HG03571 (cell line): ENCODE measurements around the gene KLHL12.

Source experiments
- ATAC-seq: cut with Tn5 transposase; IDR thresholded peaks from one replicate; pipeline ENCODE4 v1.9.1; 2021; ENCODE audit not compliant: unreplicated experiment

KLHL12 gene

DNA sequence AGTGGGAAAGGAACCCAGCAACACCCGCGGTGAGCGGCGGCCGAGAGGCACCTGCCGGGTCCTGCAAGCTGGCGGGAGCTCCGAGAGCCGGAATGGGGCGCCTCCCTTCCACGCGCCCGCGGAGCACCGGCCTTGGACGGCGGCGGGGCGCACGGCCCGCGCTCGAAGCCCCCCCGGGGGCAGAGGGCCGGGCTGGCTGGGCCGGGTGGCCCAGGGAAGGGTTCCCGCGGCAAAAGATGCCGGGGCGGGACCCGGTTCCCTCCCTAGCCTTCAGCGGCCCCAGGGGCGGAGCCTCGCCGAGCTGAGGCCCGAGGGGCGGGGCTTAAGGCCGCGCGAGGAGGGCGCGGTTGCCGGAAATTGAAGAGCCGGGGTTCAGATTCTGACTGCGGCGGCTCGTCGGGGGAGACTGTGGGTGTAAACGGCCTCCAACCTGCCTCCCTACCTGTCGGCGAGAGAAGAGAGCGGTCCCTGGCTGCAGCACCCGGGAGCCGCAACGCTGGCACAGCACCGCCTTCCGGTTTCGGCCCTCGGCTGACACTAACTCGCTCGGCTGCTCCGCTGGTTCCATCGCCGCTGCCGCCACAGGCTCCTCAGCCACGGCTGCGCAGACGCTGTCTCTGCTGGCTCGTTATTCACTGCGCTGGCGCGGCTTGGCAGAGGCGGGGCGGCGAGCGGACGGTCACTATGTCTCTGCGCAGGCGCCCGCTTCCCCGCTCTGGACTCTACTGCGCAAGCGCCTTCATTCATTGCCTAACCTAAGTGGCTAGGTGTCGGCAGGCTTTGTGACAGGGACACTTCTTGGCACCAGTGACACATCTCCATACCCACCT, 38.3 kb downstream of the KLHL12 start, which contains the start of gene RABIF:
RABIF (minus strand) TSS at position 619 of the 830 bp plus-strand sequence; CDS start at position 568, 51 bp downstream.
- ATAC-seq = peak; percentile 88

GRCh38 chr1:202888221-202888530, 38.9 kb downstream of the KLHL12 start:
- no peak for ATAC-seq

DNA sequence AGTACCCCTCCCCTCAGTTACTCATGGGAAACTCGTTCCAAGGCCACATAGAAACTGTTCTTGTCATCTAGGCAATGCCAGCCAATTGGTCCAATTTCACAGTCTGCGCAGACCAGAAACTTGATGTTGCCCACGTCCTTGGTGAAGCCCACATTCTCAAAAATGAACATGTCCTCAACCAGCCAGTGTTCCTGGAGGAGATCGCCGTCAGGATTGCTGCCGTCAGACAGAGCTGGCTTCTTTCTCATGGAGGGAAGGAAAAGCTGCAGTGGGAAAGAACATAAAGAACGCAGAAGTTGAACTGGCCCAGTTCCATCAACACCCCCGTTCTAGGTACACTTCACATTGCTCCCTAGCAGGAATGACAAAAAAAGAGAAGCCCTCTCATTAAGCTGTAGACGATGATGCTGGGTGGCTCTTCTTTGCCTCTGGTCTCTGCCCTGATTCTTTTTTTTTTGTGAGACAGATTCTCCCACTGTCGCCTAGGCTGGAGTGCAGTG, 46.0 kb downstream of the KLHL12 start:
- no peak for ATAC-seq

GRCh38 chr1:202880062-202880461, 47.0 kb downstream of the KLHL12 start:
- ATAC-seq = no peak

- ATAC-seq = no peak
Measured at GRCh38 chr1:202879128-202879527, 47.9 kb downstream of the KLHL12 start.

- no peak for ATAC-seq
Measured at GRCh38 chr1:202873026-202873425, 54.0 kb downstream of the KLHL12 start.

GRCh38 chr1:202871367-202871766, 55.7 kb downstream of the KLHL12 start:
- ATAC-seq = no peak

- no peak for ATAC-seq
Measured at GRCh38 chr1:202862679-202863560, 64.1 kb downstream of the KLHL12 start.

DNA sequence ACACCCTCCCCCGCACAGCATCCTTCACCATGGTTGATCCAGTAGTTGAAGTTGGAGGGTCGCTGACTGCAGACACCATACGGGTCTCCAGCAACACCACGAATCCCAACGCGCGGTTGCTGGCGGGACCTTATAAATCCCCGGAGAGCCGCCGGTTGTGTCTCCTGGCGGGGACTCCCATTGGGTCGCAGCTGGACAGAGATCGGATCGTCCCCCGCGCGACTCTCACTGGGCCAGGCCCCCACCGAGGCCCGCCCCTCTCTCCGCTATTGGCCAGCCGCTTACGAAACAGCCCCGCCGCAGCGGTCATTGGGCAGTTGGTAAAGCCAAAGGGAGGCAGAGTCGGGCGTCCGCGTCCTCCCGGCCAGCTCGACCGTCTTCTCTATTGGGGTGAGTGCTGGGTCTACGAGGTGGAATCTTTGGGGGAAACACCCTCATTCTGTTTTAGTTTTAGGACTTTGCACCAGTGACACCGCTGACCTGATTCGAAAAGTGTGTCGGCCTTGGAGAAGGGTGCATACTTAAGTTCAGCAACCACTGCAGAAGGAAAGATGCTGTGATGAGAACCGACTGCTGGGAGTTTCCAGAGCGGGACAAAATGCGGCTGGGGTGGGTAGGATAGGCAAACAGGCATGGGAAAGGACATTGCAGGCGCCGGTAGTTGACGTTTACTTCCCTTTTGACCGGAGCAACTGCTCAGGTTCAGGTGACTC, 65.5 kb downstream of the KLHL12 start:
- peak; percentile 73 for ATAC-seq

DNA sequence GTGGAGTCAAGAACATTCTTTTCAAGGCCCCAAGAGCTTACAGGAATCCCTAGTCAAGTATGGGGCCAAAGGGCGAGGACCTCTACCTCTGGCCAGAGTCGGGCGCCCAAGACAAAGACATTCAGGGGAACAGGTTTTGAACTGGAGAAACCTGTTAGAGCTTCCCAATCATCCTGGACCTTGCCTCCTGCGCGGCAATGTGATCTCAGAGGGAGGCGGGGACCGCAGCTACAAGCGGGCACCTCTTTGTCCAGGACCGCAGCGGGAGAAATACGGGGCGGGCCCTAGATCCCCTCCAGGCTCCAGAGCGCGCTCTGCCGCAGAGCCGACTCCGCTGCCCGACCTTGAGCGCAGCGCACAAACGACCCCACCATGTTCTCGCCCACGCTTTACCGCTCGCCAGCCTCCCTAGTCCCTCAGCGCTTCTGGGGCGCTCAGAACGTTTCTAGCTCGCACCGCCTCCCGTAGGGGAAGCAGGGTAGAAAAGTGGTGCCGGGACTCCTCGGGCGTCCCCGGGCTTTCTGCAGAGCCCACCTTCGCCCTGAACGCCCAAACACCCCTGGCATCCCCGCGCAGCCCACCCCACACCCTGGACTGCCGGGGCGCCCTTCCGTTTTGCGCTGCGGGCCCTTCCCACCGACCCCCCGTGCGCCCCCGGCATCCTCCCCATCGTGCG, 66.2 kb downstream of the KLHL12 start:
- ATAC-seq = no peak

DNA sequence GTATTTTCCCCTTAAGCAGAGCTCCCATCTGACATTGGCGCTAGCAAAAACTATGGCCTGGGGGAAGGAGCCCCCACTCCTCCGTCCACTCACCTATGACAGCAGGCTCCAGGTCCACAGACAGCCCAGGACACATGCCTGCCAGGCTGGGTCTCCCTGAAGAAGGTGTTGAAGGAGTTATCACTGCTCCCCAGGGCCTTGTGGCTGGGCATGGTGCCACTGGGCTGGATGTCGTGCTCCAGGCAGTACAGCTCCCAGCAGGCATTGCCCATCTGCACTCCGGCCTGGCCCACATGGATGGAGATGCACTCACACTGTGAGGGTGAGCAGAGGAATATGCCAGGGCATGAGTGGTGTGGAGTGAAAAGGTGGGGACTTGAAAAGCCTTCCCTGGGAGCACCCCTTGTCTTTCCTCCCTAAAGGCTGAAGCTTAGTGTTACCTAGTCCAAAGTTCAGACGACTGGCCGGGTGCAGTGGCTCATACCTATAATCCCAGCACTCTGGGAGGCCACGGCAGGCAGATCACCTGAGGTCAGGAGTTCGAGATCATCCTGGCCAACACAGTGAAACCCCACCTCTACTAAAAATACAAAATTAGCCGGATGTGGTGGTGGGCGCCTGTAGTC, 68.1 kb downstream of the KLHL12 start:
- ATAC-seq = no peak

DNA sequence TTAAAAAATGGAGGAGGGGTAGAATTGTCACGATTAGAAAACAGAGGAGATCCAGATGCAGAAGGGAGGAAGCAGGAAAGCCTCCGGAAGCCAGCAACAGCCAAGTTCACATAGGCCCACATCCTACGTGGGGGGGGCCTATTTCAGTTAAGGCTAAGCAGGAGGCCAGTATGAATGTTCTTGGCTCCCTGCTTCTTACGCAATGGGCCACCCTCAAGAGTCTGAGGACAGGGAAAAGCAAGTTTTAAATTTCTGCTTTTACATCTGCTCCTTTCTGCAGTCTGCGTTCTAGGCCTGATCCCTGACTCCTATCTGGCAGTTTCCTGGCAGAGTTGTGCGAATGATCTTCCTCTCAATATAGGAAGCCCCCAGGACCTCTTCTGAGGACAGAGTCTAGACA, 68.7 kb downstream of the KLHL12 start:
- ATAC-seq = no peak

GRCh38 chr1:202857136-202857610, 69.9 kb downstream of the KLHL12 start:
- no peak for ATAC-seq

- ATAC-seq = no peak
Measured at GRCh38 chr1:202856014-202856413, 71.0 kb downstream of the KLHL12 start.

GRCh38 chr1:202854787-202855186, 72.2 kb downstream of the KLHL12 start:
- no peak for ATAC-seq

DNA sequence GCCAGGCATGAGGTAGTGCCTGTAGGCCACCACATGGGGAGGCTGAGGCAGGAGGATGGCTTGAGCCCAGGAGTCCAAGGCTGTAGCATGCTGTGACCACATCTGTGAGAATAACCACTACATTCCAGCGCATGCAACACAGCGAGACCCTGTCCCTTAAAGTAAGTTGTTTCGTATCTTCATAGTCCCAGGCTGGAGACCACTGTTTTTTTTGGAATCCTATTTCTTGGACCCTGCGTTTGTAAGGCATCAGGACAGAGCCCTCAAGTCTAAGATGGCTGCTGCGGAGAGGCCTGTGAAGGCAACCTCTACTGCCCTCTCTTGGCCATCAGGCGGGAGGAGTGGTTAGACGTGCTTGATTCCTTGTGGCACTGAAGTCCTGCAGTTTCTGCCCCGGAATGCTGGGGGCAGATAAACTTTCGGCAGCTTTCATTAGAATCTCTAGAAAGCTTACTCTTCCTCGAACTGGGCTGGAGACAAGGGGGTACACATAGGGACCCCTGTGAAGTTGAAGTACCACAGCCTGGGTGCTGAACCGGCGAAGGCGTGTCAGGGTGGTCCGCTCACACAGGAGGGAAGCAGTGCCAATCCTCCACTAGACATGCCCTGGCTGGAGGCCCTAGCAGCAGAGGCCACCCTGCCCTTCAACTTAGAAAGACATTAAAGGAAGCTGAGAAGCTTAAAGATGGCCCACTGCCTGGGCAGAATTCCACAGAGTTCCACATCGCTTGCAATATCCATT, 74.7 kb downstream of the KLHL12 start:
- no peak for ATAC-seq

DNA sequence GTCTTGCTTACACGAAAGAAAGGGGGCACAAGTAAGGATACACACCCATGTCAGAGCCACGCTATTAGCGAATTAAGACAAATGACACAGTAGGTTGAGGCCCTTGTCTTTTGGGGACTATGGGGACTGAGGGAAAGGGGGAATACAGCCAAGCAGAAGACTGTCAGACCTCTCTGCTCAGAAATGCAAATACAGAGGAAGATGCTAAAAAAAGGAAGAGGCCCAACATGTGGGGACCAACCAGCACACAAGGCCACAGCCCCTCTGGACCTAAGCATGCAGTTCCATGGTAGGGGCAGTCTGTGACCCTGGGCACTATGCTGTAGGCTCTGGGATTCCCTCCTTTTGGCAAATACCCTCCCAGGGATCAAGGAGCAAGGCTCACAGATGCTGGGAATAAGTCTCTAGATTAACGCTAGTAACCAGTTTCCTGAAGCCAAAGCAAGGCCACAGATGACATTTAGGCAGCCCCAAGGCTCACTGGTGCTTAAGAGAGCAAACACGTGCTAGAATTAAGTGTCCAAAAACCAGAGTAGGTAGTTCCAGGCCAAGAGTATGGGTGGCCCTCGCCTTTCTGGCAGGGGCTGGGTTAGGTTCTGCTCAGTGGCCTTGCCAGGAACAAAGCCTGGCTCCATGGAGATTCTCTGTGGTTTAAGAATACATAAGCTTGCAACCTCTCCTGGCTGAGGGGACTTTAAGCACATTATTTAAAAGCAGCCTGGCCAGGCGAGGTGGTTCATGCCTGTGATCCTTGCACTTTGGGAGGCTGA, 76.3 kb downstream of the KLHL12 start:
- no peak for ATAC-seq

DNA sequence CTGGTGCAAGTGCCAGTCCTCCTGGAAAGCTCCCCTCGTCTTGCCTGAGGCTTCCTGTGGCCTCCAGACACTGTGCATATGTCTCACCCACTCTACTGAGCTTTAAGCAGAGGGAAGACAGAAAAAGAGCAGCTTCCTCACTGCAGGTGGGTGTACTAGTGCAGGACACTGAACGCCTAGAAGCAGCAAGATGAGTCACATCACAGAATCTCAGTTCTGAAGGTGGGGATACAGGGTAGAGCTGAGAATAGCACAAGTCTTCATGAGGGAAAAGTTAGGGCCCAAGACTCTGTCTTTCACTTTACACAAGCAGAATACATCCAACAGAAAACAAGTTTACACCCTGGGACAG, 78.9 kb downstream of the KLHL12 start:
- ATAC-seq = no peak

DNA sequence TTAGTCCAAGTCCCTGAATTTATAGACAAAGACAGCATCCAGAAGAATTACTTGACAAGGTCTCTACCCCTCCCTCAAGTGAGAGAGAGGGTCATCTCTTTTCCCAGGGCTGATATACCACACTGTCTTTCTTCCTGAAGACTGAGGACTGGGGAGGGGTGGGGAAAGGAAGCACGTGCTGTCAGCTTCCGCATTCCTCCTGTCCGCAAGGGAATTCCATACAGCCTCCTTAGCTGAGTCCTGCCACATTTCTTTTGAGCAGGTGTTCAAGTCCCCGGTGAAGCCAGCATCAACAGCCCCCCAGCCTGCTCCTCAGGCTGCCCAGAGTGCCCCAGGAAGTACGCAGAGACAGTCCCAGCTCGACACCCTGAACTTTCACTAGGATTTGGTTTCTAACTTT, 82.1 kb downstream of the KLHL12 start:
- no peak for ATAC-seq
